Measurements from ENCODE around the gene TYW1. TPM values are rescaled to one million over a fixed set of nuclear protein-coding genes. Genes with fewer than 3 reads are reported as not detected.
A peak's percentile ranks its signal among the peaks of the same experiment; 100 is the strongest.
"Not testable (repeated sequence)": the region's sequence is repeated elsewhere in the genome, so short reads cannot be mapped to it uniquely, and the experiment has no call there.

Gene TYW1
- total RNA-seq, 4 donors from 2014 or later, result 10.7 to 14.2 (median 13.0) TPM

- intact Hi-C loops (cut with DNase I); DNase-seq (ENCODE audit: extremely low spot score); H3K27me3 ChIP-seq; H3K4me1 ChIP-seq; H3K9me3 ChIP-seq: not testable (repeated sequence)
- Histone ChIP-seq H3K36me3 (peaks cover 8 to 34% (median 20%) of the 10 kb centered on the region in 4 donors), H3K4me3 (peak overlapping the region; percentile 7 to 48 (median 32)), H3K27ac (replicated peaks in 1 of 4) (peak overlapping the region in 3 of 4 donors; percentile 20 to 40 (median 36))
- WGBS, result 76% methylated on average over 9 of the region's 9 CpGs
- peak in 1 of 2 donors; percentile 8 for TF ChIP-seq POLR2AphosphoS5 (IDR thresholded peaks at IDR 0.05)
Observed at GRCh38 chr7:67066950-67067622, 70.5 kb downstream of the TYW1 start.

DNA sequence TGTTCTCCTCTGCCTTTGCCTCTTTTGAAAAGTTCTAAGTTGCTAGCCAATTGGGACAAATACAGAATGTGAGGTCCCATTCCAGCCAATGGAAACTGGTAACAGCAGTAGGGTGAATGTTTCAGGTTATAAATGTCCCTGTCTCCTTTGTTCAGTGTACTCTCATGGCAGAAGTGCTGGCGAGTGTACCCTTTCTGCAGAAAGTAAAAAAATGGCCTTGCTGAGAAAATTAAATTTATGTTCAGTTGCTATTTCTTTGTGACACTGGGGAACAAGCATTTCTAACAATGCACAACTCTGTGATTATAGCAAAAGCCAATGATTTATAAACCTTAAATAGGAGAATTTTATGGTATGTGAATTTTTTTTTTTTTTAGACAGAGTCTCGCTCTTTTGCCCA is 79.5 kb downstream of the TYW1 start:
- Histone ChIP-seq H3K9me3 (peaks cover 0 to 28% (median 14%) of the 10 kb centered on the region in 4 donors), H3K36me3 (peaks cover 28 to 37% (median 30%) of the 10 kb centered on the region in 4 donors)
- 89% methylated on average over 2 of the region's 2 CpGs for WGBS
- H3K4me3 ChIP-seq; H3K27ac ChIP-seq (replicated peaks in 1 of 4); intact Hi-C loops (cut with DNase I); H3K4me1 ChIP-seq; DNase-seq (ENCODE audit: extremely low spot score); H3K27me3 ChIP-seq: not testable (repeated sequence)

- H3K4me3 ChIP-seq; H3K27me3 ChIP-seq; intact Hi-C loops (cut with DNase I); DNase-seq (ENCODE audit: extremely low spot score); H3K27ac ChIP-seq (replicated peaks in 1 of 4); H3K4me1 ChIP-seq; H3K9me3 ChIP-seq: not testable (repeated sequence)
- H3K36me3 ChIP-seq, result peaks cover 8 to 27% (median 21%) of the 10 kb centered on the region in 4 donors
- WGBS, result 90% methylated on average over 4 of the region's 4 CpGs
Observed at GRCh38 chr7:67082880-67083279, 86.2 kb downstream of the TYW1 start.

- H3K4me1 ChIP-seq; H3K4me3 ChIP-seq; DNase-seq (ENCODE audit: extremely low spot score); intact Hi-C loops (cut with DNase I); H3K27me3 ChIP-seq; H3K27ac ChIP-seq (replicated peaks in 1 of 4); H3K9me3 ChIP-seq: not testable (repeated sequence)
- H3K36me3 ChIP-seq, result peaks cover 0 to 17% (median 11%) of the 10 kb centered on the region in 4 donors
- WGBS, result 93% methylated on average over 10 of the region's 10 CpGs
Observed at GRCh38 chr7:67089261-67089660, 92.6 kb downstream of the TYW1 start.

DNA sequence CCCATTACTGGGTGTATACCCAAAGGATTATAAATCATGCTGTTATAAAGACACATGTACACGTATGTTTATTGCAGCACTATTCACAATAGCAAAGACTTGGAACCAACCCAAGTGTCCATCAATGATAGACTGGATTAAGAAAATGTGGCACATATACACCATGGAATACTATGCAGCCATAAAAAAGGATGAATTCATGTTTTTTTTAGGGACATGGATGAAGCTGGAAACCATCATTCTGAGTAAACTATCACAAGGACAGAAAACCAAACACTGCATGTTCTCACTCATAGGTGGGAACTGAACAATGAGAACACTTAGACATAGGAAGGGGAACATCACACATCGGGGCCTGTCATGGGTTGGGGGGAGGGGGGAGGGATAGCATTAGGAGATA is 94.4 kb downstream of the TYW1 start:
- H3K4me1 ChIP-seq; H3K4me3 ChIP-seq; H3K27me3 ChIP-seq; H3K9me3 ChIP-seq; H3K27ac ChIP-seq (replicated peaks in 1 of 4); DNase-seq (ENCODE audit: extremely low spot score); intact Hi-C loops (cut with DNase I): not testable (repeated sequence)
- H3K36me3 ChIP-seq, result peaks cover 0 to 15% (median 3%) of the 10 kb centered on the region in 4 donors
- 94% methylated on average over 2 of the region's 2 CpGs for WGBS

- 100% methylated on average over 1 of the region's 1 CpG for WGBS
- intact Hi-C loops (cut with DNase I); H3K27ac ChIP-seq (replicated peaks in 1 of 4); H3K9me3 ChIP-seq; H3K27me3 ChIP-seq; DNase-seq (ENCODE audit: extremely low spot score); H3K4me3 ChIP-seq; H3K4me1 ChIP-seq: not testable (repeated sequence)
- peaks cover 0 to 43% (median 9%) of the 10 kb centered on the region in 4 donors for H3K36me3 ChIP-seq
Observed at GRCh38 chr7:67098031-67098430, 101.4 kb downstream of the TYW1 start.

DNA sequence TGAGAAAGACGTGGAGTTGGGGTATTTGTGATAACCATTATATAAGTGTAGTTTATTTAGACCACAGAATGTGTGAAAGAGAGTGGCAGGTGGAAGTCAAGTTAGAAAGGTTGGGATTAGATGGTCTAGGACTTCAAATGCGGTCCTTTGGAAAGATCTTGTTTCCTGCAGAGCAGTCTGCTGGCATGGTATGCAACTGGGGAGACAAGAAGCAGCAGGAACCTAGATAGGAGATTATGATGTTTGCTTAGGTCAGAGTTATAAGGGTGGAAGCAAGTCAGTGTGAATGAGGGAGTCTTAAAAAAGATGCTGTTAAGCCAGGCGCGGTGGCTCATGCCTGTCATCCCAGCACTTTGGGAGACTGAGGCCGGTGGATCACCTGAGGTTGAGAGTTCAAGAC is 102.8 kb downstream of the TYW1 start:
- intact Hi-C loops (cut with DNase I); DNase-seq (ENCODE audit: extremely low spot score); H3K27me3 ChIP-seq; H3K4me3 ChIP-seq; H3K9me3 ChIP-seq; H3K27ac ChIP-seq (replicated peaks in 1 of 4); H3K4me1 ChIP-seq: not testable (repeated sequence)
- H3K36me3 ChIP-seq, result peaks cover 0 to 43% (median 9%) of the 10 kb centered on the region in 4 donors
- 97% methylated on average over 5 of the region's 5 CpGs for WGBS

DNA sequence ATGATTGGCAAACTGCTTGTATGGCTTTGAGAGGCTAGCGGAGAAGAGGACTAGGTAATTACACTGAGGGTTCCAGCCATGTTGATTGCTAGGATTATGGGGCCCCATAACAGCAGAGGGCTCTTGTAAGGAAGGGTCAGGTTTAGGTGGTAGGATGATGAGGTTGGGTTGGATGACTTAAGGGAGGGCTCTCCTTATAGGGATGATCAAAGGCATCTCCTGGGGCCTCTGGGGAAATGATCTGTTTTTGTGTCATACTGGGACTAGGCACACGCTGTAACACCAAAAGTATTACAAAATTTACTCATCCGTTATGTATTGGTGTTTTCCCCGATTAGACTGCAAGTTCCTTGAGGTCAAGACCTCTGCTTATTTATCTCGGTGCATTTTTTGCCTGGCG is 103.4 kb downstream of the TYW1 start:
- intact Hi-C loops (cut with DNase I), result not testable (repeated sequence)

DNA sequence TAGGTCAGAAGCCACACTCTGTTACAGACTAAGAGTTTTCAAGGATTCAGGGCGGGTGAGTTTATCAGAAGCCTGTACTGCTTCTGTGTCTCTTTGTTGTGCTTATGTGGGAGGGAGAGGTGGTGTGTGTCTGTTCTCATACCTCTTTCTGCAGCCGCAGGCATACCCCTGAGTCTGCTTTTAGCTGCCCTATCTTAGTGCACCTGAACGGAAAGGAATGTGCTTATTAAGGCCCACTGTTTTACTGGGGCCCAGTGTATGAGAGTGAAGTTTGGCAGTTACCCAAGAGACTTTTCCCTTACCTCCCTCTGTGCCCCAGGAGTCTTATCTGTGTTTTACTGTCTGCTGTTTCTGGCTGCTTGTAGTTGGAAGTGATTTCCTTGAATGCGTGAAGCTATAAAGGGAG is 104.3 kb downstream of the TYW1 start:
- DNase-seq (ENCODE audit: extremely low spot score), result no peak
- Histone ChIP-seq H3K27me3 (no peaks in the 10 kb centered on the region), H3K4me3 (no peak overlapping the region), H3K36me3 (peaks cover 0 to 37% (median 9%) of the 10 kb centered on the region in 4 donors), H3K27ac (replicated peaks in 1 of 4) (no peak overlapping the region), H3K9me3 (no peaks in the 10 kb centered on the region), H3K4me1 (no peaks in the 10 kb centered on the region)
- no peak for TF ChIP-seq EP300 (IDR thresholded peaks at IDR 0.05)
- TF ChIP-seq POLR2AphosphoS5 (IDR thresholded peaks at IDR 0.05), result no peak
- TF ChIP-seq POLR2A (IDR thresholded peaks at IDR 0.05; ENCODE audit: low read depth), result no peak
- TF ChIP-seq CTCF (IDR thresholded peaks at IDR 0.05), result no peak
- intact Hi-C loops (cut with DNase I), result no loop called here
- WGBS, result 95% methylated on average over 4 of the region's 4 CpGs

More for the DNA sequence above, 103.4 kb downstream of the TYW1 start:
- H3K4me1 ChIP-seq; H3K4me3 ChIP-seq; H3K9me3 ChIP-seq; DNase-seq (ENCODE audit: extremely low spot score); H3K27ac ChIP-seq (replicated peaks in 1 of 4); H3K27me3 ChIP-seq: not testable (repeated sequence)
- peaks cover 0 to 43% (median 9%) of the 10 kb centered on the region in 4 donors for H3K36me3 ChIP-seq
- 100% methylated on average over 6 of the region's 6 CpGs for WGBS

GRCh38 chr7:67104937-67105336 is 108.3 kb downstream of the TYW1 start:
- H3K4me3 ChIP-seq; H3K9me3 ChIP-seq; H3K27ac ChIP-seq (replicated peaks in 1 of 4); intact Hi-C loops (cut with DNase I); DNase-seq (ENCODE audit: extremely low spot score); H3K27me3 ChIP-seq; H3K4me1 ChIP-seq: not testable (repeated sequence)
- WGBS, result 91% methylated on average over 4 of the region's 4 CpGs
- peaks cover 0 to 26% (median 3%) of the 10 kb centered on the region in 4 donors for H3K36me3 ChIP-seq

All from esophagus muscularis mucosa (tissue), 4 donors.